GM19239 (cell line): ENCODE data around the gene GPR32.

ENCODE experiments used
- DNase-seq: peaks from one replicate; pipeline ENCODE4 v3.0.0; 2011; ENCODE audit warnings: low spot score; ENCODE audit not compliant: insufficient read length
- FAIRE-seq: peaks from 2 replicates; lab custom pipeline; 2011; peaks lifted over from hg19 to GRCh38; lab: Jason Lieb, UNC

Gene GPR32

GRCh38 chr19:50821248-50821612, 51.0 kb downstream of the GPR32 start:
- FAIRE-seq = no peak
- DNase-seq = no peak
